Neuronal stem cell (in vitro differentiated cells): ENCODE measurements around the gene SLC35B1.

ENCODE experiments used
- DNase-seq: peaks from one replicate; pipeline ENCODE4 v3.0.0-alpha.2; 2013; ENCODE audit warnings: low spot score
- H2AFZ ChIP-seq: one replicate; pipeline ENCODE4 v1.6.1; 2013; ENCODE audit warnings: mild to moderate bottlenecking, low read length, inconsistent platforms
- H2AK5ac ChIP-seq: 2 replicates; pipeline ENCODE4 v1.6.1; 2013; ENCODE audit warnings: low read depth, mild to moderate bottlenecking, inconsistent platforms, low read length, moderate library complexity, mixed read lengths
- H2BK120ac ChIP-seq: 2 replicates; pipeline ENCODE4 v1.6.1; 2013; ENCODE audit warnings: low read depth, mild to moderate bottlenecking, inconsistent platforms, low read length, moderate library complexity, mixed read lengths
- H2BK12ac ChIP-seq: one replicate; pipeline ENCODE4 v1.6.1; 2013; ENCODE audit warnings: low read length, inconsistent platforms
- H2BK15ac ChIP-seq: 2 replicates; pipeline ENCODE4 v1.6.1; 2013; ENCODE audit warnings: mild to moderate bottlenecking, low read length, inconsistent platforms, mixed read lengths
- H2BK5ac ChIP-seq: one replicate; pipeline ENCODE4 v1.6.1; 2013; ENCODE audit warnings: inconsistent platforms, mild to moderate bottlenecking, low read length, moderate library complexity
- H3K14ac ChIP-seq: one replicate; pipeline ENCODE4 v1.6.1; 2013; ENCODE audit warnings: low read length, inconsistent platforms
- H3K18ac ChIP-seq: 2 replicates; pipeline ENCODE4 v1.6.1; 2013; ENCODE audit warnings: low read length, inconsistent platforms
- H3K23ac ChIP-seq: 2 replicates; pipeline ENCODE4 v1.6.1; 2013; ENCODE audit warnings: low read depth, mild to moderate bottlenecking, mixed read lengths, low read length, inconsistent platforms; ENCODE audit not compliant: poor library complexity
- H3K27ac ChIP-seq: replicated peaks from 3 replicates; pipeline ENCODE4 v1.5.1; 2013; ENCODE audit warnings: low read length, inconsistent platforms
- H3K27me3 ChIP-seq, 3 experiments: 2 replicates each; pipeline ENCODE4 v1.6.1; 2013; ENCODE audit warnings: low read length in 3 of 3, mild to moderate bottlenecking in 2 of 3, inconsistent platforms in 1 of 3, low read depth in 1 of 3, mixed read lengths in 1 of 3, moderate library complexity in 1 of 3; ENCODE audit not compliant: control insufficient read depth in 3 of 3, insufficient read depth in 3 of 3
- H3K36me3 ChIP-seq, 2 donors: replicated peaks in 1 of 2; 2 replicates each; pipeline ENCODE4 v1.6.1; 2013; ENCODE audit warnings: low read length in 2 of 2; ENCODE audit not compliant: control insufficient read depth in 2 of 2, insufficient read depth in 2 of 2
- H3K4ac ChIP-seq: 2 replicates; pipeline ENCODE4 v1.6.1; 2013; ENCODE audit warnings: inconsistent platforms, mild to moderate bottlenecking, low read length, moderate library complexity
- H3K4me1 ChIP-seq, 2 donors: 1 replicate in 1 of 2; 2 replicates in 1 of 2; pipeline ENCODE4 v1.6.1; 2013; ENCODE audit warnings: low read length in 2 of 2, low read depth in 1 of 2; ENCODE audit not compliant: control insufficient read depth in 2 of 2, insufficient read depth in 1 of 2
- H3K4me2 ChIP-seq: one replicate; pipeline ENCODE4 v1.6.1; 2013; ENCODE audit warnings: mild to moderate bottlenecking, low read length, inconsistent platforms; ENCODE audit not compliant: insufficient read depth, poor library complexity, severe bottlenecking
- H3K4me3 ChIP-seq, 2 donors: 2 replicates each; pipeline ENCODE4 v1.5.1; 2013; ENCODE audit warnings: low read length in 2 of 2, mild to moderate bottlenecking in 2 of 2, inconsistent platforms in 1 of 2, moderate library complexity in 1 of 2
- H3K79me1 ChIP-seq: one replicate; pipeline ENCODE4 v1.6.1; 2013; ENCODE audit warnings: low read depth, mild to moderate bottlenecking, inconsistent platforms, low read length, moderate library complexity
- H3K9ac ChIP-seq: one replicate; pipeline ENCODE4 v1.6.1; 2013; ENCODE audit warnings: mild to moderate bottlenecking, low read depth, low read length, inconsistent platforms; ENCODE audit not compliant: poor library complexity
- H3K9me3 ChIP-seq, 2 donors: replicated peaks in 1 of 2; 2 replicates each; pipeline versions ENCODE3 to v1.6.1; 2013; ENCODE audit warnings: low read length in 2 of 2, mild to moderate bottlenecking in 2 of 2, inconsistent platforms in 1 of 2, low read depth in 1 of 2, mixed read lengths in 1 of 2, moderate library complexity in 1 of 2; ENCODE audit not compliant: control insufficient read depth in 2 of 2, insufficient read depth in 1 of 2
- H4K8ac ChIP-seq: one replicate; pipeline ENCODE4 v1.6.1; 2013; ENCODE audit warnings: low read depth, mild to moderate bottlenecking, inconsistent platforms, low read length, moderate library complexity
- H4K91ac ChIP-seq: one replicate; pipeline ENCODE4 v1.6.1; 2013; ENCODE audit warnings: low read length, low read depth, mild to moderate bottlenecking, inconsistent platforms; ENCODE audit not compliant: poor library complexity
- WGBS, 2 donors: extraction: QIAGEN DNeasy Blood & Tissue Kit; methylation state at CpG; one replicate each; pipeline ENCODE4 v1.1.7; 2013; ENCODE audit warnings: missing lambda C conversion rate in 2 of 2, mixed read lengths in 1 of 2; ENCODE audit not compliant: insufficient read length in 2 of 2, insufficient replicate concordance in 1 of 2; ENCODE audit errors: extremely low coverage in 2 of 2; 5-methylcytosine and 5-hydroxymethylcytosine counted together

Gene SLC35B1

DNA sequence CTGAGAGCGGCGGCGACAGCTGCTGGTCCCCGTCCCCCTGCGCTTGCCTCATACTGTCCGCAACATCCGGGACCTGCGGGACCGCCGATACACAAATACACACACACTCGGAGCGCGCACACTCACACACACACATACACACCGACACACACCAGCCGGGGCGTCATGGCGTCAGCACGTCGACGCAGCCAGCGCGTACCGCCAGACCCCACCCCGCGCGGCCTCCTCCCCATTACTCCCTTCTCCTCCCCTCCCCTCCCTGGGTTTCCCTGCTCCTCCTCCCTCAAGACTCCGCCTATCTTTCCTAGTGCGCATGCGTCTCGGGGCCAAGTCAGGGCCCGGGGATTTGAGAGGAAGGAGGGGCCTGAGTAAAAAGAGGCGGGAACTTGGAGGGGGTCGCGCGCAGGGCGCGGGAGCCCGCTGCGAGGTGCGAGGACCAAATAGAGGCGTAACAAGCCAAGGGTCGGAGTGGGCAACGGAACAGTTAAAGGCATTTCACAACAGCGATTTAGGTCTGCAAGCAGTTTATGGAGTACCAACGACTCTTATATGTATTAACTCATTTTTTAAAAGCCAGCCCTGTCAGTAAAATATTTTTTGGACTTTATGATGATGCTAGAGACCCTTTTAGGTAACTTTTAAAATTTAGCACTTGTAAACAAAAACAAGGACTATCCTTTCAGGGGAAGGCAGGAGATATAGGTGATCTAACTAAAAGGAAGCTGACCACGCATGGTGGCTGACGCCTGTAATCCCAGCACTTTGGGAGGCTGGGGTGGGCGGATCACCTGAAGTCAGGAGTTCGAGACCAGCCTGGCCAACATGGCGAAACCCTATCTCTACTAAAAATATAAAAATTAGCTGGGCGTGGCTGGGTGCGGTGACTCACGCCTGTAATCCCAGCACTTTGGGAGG lies 29.6 kb downstream of the SLC35B1 start, which contains the start of gene SPOP:
Gene SPOP, minus strand, starts transcription at position 165 of the 915 bp plus-strand sequence. CDS start 55,287 bp downstream, outside the sequence.
- H3K4me2 ChIP-seq: peak within 1 kb of the TSS; percentile 64
- peak within 1 kb of the TSS; percentile 77 for H3K27ac ChIP-seq
- peak within 1 kb of the TSS; percentile 82 for H3K23ac ChIP-seq
- peak; percentile 99 for DNase-seq
- peaks cover 2 to 10% of the 10 kb centered on the region in 2 donors for H3K4me1 ChIP-seq
- H2AK5ac ChIP-seq: no peak within 1 kb of the TSS
- no peak within 1 kb of the TSS for H2BK120ac ChIP-seq
- H3K36me3 ChIP-seq: peaks cover 0 to 20% of the 10 kb centered on the region in 2 donors
- no peak within 1 kb of the TSS for H4K91ac ChIP-seq
- peak within 1 kb of the TSS; percentile 78 for H2BK5ac ChIP-seq
- H3K18ac ChIP-seq: peak within 1 kb of the TSS; percentile 93
- H3K4me3 ChIP-seq: peak within 1 kb of the TSS; percentile 72 to 82
- H2BK15ac ChIP-seq: no peak within 1 kb of the TSS
- no peak within 1 kb of the TSS for H3K4ac ChIP-seq
- H3K14ac ChIP-seq: no peak within 1 kb of the TSS
- no CpG with 5 or more reads among the region's 53 CpGs for WGBS, 2 donors
- H3K27me3 ChIP-seq: peaks cover 0 to 3% (median 0%) of the 10 kb centered on the region in 3 experiments
- H4K8ac ChIP-seq: no peak within 1 kb of the TSS
- peak within 1 kb of the TSS; percentile 93 for H2AFZ ChIP-seq
- peaks cover 0 to 3% of the 10 kb centered on the region in 2 donors for H3K9me3 ChIP-seq
- H3K79me1 ChIP-seq: no peaks in the 10 kb centered on the region
- peak within 1 kb of the TSS; percentile 92 for H3K9ac ChIP-seq
- H2BK12ac ChIP-seq: no peak within 1 kb of the TSS

DNA sequence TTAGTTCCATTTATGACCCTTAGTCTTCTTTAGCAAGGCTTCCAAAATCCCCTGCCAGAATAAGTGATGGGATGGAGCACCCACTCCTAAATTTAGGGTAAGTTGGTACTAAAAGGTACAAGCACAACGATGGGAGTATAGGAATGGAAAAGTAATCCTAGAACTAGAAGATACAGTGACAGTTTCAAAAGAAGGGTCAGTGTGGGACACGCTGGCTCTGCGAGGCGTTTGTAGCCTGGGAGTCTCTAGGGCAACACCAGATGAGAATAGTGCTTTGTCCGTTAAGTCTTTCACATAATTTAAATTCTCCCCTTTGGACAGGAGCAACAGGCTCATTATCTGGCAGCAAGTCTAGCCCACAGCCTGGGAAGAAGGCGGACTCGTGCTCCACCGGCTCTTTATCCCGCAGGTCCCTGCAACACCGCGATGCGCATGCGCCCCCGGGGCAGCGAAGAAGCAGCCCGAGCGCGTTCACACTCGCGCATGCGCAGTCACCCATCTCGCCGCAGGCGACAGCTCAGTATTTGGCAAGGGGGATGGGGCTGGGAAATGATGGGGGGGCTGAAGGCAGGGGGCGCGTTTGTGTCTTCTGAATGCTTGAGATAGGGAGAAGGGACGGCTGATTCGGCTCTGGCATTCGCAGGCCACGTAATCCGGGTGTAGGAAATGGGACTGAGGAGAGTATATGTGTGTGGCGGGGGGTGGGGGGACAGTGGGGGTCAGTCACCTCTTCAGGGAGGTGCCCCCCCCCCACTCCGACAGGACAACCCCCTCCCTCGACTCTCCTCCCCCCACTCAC lies 30.4 kb downstream of the SLC35B1 start:
- peaks cover 2 to 10% of the 10 kb centered on the region in 2 donors for H3K4me1 ChIP-seq
- H3K36me3 ChIP-seq: peaks cover 0 to 20% of the 10 kb centered on the region in 2 donors
- no peak overlapping the region for H4K91ac ChIP-seq
- peak overlapping the region; percentile 64 for H3K4me2 ChIP-seq
- no peak overlapping the region for H2BK120ac ChIP-seq
- peak overlapping the region; percentile 72 to 82 for H3K4me3 ChIP-seq
- no peak overlapping the region for H2BK12ac ChIP-seq
- no peak overlapping the region for H4K8ac ChIP-seq
- H2BK15ac ChIP-seq: no peak overlapping the region
- peak overlapping the region; percentile 77 for H3K27ac ChIP-seq
- H2AK5ac ChIP-seq: no peak overlapping the region
- peak overlapping the region; percentile 92 for H3K9ac ChIP-seq
- peaks cover 0 to 3% of the 10 kb centered on the region in 2 donors for H3K9me3 ChIP-seq
- H3K4ac ChIP-seq: no peak overlapping the region
- peak overlapping the region; percentile 78 for H2BK5ac ChIP-seq
- no peaks in the 10 kb centered on the region for H3K79me1 ChIP-seq
- peak overlapping the region; percentile 82 for H3K23ac ChIP-seq
- H3K14ac ChIP-seq: no peak overlapping the region
- DNase-seq: peak; percentile 96
- H3K27me3 ChIP-seq: peaks cover 0 to 3% (median 0%) of the 10 kb centered on the region in 3 experiments
- WGBS, 2 donors: no CpG with 5 or more reads among the region's 34 CpGs
- peak overlapping the region; percentile 93 for H2AFZ ChIP-seq
- peak overlapping the region; percentile 93 for H3K18ac ChIP-seq

DNA sequence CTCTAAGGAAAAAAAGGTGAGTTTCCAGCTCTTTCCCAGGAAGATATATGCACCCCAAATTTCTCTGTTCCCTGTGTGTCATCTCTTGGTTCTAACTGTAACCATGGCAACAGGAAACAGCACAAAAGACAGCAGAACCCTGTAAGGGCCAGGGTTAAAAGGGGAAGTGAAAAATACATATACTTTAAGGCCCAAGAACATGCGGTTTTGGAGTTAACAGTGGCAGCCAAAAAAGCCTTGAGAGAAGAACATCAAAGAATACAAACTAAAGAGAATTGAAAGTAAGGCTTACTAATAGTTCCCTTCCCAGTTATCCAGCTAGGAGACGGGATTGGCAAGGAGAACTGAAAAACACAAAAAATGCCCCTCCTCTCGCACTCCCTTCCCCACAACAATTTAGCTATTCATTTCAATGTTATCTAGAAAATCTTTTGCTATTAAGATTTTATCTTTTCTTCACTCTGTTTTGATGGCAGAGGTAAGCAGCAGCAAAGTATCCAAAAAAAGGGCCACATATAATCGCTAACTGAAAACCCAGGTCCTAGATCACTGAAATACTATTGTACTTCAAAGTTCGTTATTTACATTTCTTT lies 31.4 kb downstream of the SLC35B1 start:
- DNase-seq: peak; percentile 31

More for the DNA sequence above, 31.4 kb downstream of the SLC35B1 start:
- no peak overlapping the region for H3K18ac ChIP-seq
- H4K91ac ChIP-seq: no peak overlapping the region
- peaks cover 0 to 3% of the 10 kb centered on the region in 2 donors for H3K9me3 ChIP-seq
- no CpG with 5 or more reads among the region's 5 CpGs for WGBS, 2 donors
- no peak overlapping the region for H3K4me2 ChIP-seq
- peaks cover 0 to 3% (median 0%) of the 10 kb centered on the region in 3 experiments for H3K27me3 ChIP-seq
- H3K14ac ChIP-seq: no peak overlapping the region
- no peak overlapping the region for H2BK12ac ChIP-seq
- no peak overlapping the region for H2BK120ac ChIP-seq
- H3K23ac ChIP-seq: no peak overlapping the region
- H3K36me3 ChIP-seq: peaks cover 0 to 24% of the 10 kb centered on the region in 2 donors
- H2AFZ ChIP-seq: no peak overlapping the region
- H3K27ac ChIP-seq: no peak overlapping the region
- no peak overlapping the region for H2AK5ac ChIP-seq
- H3K4me3 ChIP-seq: peak overlapping the region in 1 of 2 donors; percentile 72
- H3K79me1 ChIP-seq: no peaks in the 10 kb centered on the region
- no peak overlapping the region for H2BK5ac ChIP-seq
- H3K9ac ChIP-seq: no peak overlapping the region
- peaks cover 2 to 10% of the 10 kb centered on the region in 2 donors for H3K4me1 ChIP-seq
- no peak overlapping the region for H2BK15ac ChIP-seq
- H4K8ac ChIP-seq: no peak overlapping the region
- H3K4ac ChIP-seq: no peak overlapping the region
